NCI-H2029 treated with DMSO at 0.1 percent for 48 hours (cell line): ENCODE results near the gene MAD1L1.

ENCODE experiments used
- DNase-seq: peaks from one replicate; lab custom pipeline; 2025; lab: John Stamatoyannopoulos, UW

Gene MAD1L1

GRCh38 chr7:2139004-2139699, 93.6 kb downstream of the MAD1L1 start:
- DNase-seq, result no peak

GRCh38 chr7:2138146-2138765, 94.5 kb downstream of the MAD1L1 start:
- no peak for DNase-seq

- no peak for DNase-seq
Measured at GRCh38 chr7:2134740-2135139, 98.0 kb downstream of the MAD1L1 start.

GRCh38 chr7:2132243-2132642, 100.5 kb downstream of the MAD1L1 start:
- no peak for DNase-seq

GRCh38 chr7:2131800-2132199, 100.9 kb downstream of the MAD1L1 start:
- no peak for DNase-seq

GRCh38 chr7:2131341-2131740, 101.4 kb downstream of the MAD1L1 start:
- no peak for DNase-seq

- DNase-seq, result no peak
Measured at GRCh38 chr7:2130096-2130375, 102.7 kb downstream of the MAD1L1 start.

- DNase-seq, result no peak
Measured at GRCh38 chr7:2129323-2130095, 103.2 kb downstream of the MAD1L1 start.

GRCh38 chr7:2128601-2129322, 104.0 kb downstream of the MAD1L1 start:
- DNase-seq, result no peak

- no peak for DNase-seq
Measured at GRCh38 chr7:2126621-2127020, 106.1 kb downstream of the MAD1L1 start.

GRCh38 chr7:2125931-2126330, 106.8 kb downstream of the MAD1L1 start:
- DNase-seq, result no peak

- no peak for DNase-seq
Measured at GRCh38 chr7:2124604-2125345, 108.0 kb downstream of the MAD1L1 start.

GRCh38 chr7:2123916-2124315, 108.8 kb downstream of the MAD1L1 start:
- no peak for DNase-seq

GRCh38 chr7:2123360-2123759, 109.4 kb downstream of the MAD1L1 start:
- no peak for DNase-seq

- DNase-seq, result no peak
Measured at GRCh38 chr7:2122651-2123050, 110.1 kb downstream of the MAD1L1 start.

GRCh38 chr7:2120841-2121830, 111.6 kb downstream of the MAD1L1 start:
- no peak for DNase-seq

GRCh38 chr7:2120251-2120660, 112.5 kb downstream of the MAD1L1 start:
- DNase-seq, result no peak

GRCh38 chr7:2118630-2119190, 114.0 kb downstream of the MAD1L1 start:
- no peak for DNase-seq

GRCh38 chr7:2118056-2118455, 114.7 kb downstream of the MAD1L1 start:
- DNase-seq, result no peak

GRCh38 chr7:2117646-2118045, 115.1 kb downstream of the MAD1L1 start:
- no peak for DNase-seq
